CD8-positive, alpha-beta memory T cell (primary cell): Measurements from ENCODE around the gene DTNBP1. TPM values are rescaled to one million over a fixed set of nuclear protein-coding genes. Genes with fewer than 3 reads are reported as not detected.
"Not testable (repeated sequence)": the region's sequence is repeated elsewhere in the genome, so short reads cannot be mapped to it uniquely, and the experiment has no call there.

ENCODE experiments used
- CTCF ChIA-PET: fragments of 350-600 bp; sonication (Branson Sonifier 250); formaldehyde crosslinking; loops from one replicate; lab custom pipeline; 2021; ENCODE audit warnings: antibody characterized with exemption; lab: Charles Lee
- POLR2A ChIA-PET: fragments of 350-600 bp; sonication (Branson Sonifier 250); formaldehyde crosslinking; loops from one replicate; lab custom pipeline; 2021; ENCODE audit warnings: antibody characterized with exemption; lab: Charles Lee
- DNase-seq, 5 donors: peaks; one replicate each; pipeline versions ENCODE4 v3.0.0 to v3.0.0-alpha.2; 2020 to 2022; ENCODE audit warnings: mixed read lengths in 1 of 5
- H3K27ac ChIP-seq: one replicate; pipeline ENCODE4 v1.7.0; 2013; ENCODE audit warnings: low read depth, mild to moderate bottlenecking, low read length, moderate library complexity
- H3K27me3 ChIP-seq: 2 replicates; pipeline ENCODE4 v1.7.0; 2013; ENCODE audit warnings: low read length, mild to moderate bottlenecking; ENCODE audit not compliant: insufficient read depth, poor library complexity, severe bottlenecking
- H3K36me3 ChIP-seq: 2 replicates; pipeline ENCODE4 v1.7.0; 2013; ENCODE audit warnings: mild to moderate bottlenecking, low read length, moderate library complexity; ENCODE audit not compliant: insufficient read depth
- H3K4me1 ChIP-seq: 2 replicates; pipeline ENCODE4 v1.7.0; 2013; ENCODE audit warnings: mild to moderate bottlenecking, low read length, moderate library complexity; ENCODE audit not compliant: insufficient read depth
- H3K4me3 ChIP-seq: 2 replicates; pipeline ENCODE4 v1.7.0; 2013; ENCODE audit warnings: mild to moderate bottlenecking, low read length
- H3K9me3 ChIP-seq: 2 replicates; pipeline ENCODE4 v1.7.0; 2013; ENCODE audit warnings: mild to moderate bottlenecking, low read length
- H3K27ac Mint-ChIP-seq, 8 donors: one replicate each; pipeline ENCODE4 v1.8.0; 2020 to 2021; ENCODE audit warnings: mixed read lengths in 8 of 8, mild to moderate bottlenecking in 6 of 8, inconsistent platforms in 3 of 8, moderate library complexity in 3 of 8
- H3K27me3 Mint-ChIP-seq, 2 donors: one replicate each; pipeline ENCODE4 v1.8.0; 2020 to 2021; ENCODE audit warnings: mixed read lengths in 2 of 2, mild to moderate bottlenecking in 1 of 2, moderate library complexity in 1 of 2
- H3K36me3 Mint-ChIP-seq, 3 donors: one replicate each; pipeline ENCODE4 v1.8.0; 2020 to 2021; ENCODE audit warnings: mixed read lengths in 3 of 3, inconsistent platforms in 1 of 3, mild to moderate bottlenecking in 1 of 3
- H3K4me1 Mint-ChIP-seq, 3 donors: one replicate each; pipeline ENCODE4 v1.8.0; 2020 to 2021; ENCODE audit warnings: mixed read lengths in 3 of 3, inconsistent platforms in 1 of 3, mild to moderate bottlenecking in 1 of 3
- H3K4me3 Mint-ChIP-seq, 7 donors: one replicate each; pipeline ENCODE4 v1.8.0; 2020 to 2021; ENCODE audit warnings: mixed read lengths in 7 of 7, mild to moderate bottlenecking in 6 of 7, moderate library complexity in 4 of 7, inconsistent platforms in 2 of 7
- H3K9me3 Mint-ChIP-seq, 5 donors: one replicate each; pipeline ENCODE4 v1.8.0; 2020 to 2022; ENCODE audit warnings: mixed read lengths in 5 of 5, mild to moderate bottlenecking in 3 of 5, moderate library complexity in 2 of 5, inconsistent platforms in 1 of 5
- polyA plus RNA-seq: library from polyadenylated mRNA; unstranded; fragments of 300-500 nt; fragmentation: Illumina TruSeq; gene quantifications from one replicate; pipeline ENCODE4 v1.2.3, GENCODE V29; 2021
- total RNA-seq, 2 experiments: library from RNA; stranded (reverse); gene quantifications; one replicate each; pipeline ENCODE4 v1.2.3, GENCODE V29; 2021

The DTNBP1 gene
- total and polyA plus RNA-seq, 3 experiments from 2014 or later, result 14.6 to 37.3 (median 15.5) TPM

DNA sequence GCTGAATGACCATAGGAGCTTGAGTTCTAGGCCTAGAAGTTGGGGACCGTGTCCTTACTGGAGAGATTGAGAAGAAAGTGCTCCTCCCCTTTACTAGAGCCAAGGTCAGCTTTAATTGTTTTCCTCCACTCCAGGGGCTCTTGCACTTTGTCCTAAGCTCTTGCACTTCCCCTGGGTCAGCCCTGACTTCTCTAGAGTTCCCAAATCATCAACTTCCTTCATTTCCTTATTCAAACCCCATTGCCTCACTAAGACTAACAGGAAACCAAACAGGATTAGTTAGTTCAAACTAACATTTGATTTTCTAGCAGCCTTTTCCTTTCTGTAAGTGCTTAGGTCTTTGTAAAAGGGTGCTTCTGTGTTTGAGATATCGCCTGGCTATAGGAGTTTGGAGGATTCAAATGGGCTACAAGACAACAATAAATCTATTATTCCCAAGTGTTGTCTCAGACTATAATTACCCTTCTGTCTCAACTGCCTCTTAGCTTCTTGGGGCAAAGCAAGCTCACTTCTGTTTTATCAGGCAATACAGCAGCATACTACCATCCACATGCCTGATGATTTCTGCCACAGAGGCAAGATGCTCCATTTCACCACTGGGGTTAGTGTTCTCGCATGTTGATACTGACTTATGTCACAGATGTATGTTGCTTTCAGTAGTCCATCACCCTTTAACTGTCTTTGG lies 12.8 kb upstream of the DTNBP1 start:
- no peaks in the 10 kb centered on the region for H3K4me1 ChIP-seq
- H3K9me3 ChIP-seq, result no peaks in the 10 kb centered on the region
- no peaks in the 10 kb centered on the region for H3K4me1 Mint-ChIP-seq
- H3K36me3 Mint-ChIP-seq, result no peaks in the 10 kb centered on the region
- ChIA-PET POLR2A (no interaction called here), CTCF (no interaction called here)
- H3K4me3 Mint-ChIP-seq, result no peak overlapping the region
- H3K36me3 ChIP-seq, result no peaks in the 10 kb centered on the region
- peaks cover 6 to 44% of the 10 kb centered on the region in 2 donors for H3K27me3 Mint-ChIP-seq
- H3K27ac ChIP-seq, result no peak overlapping the region
- H3K9me3 Mint-ChIP-seq, result no peaks in the 10 kb centered on the region
- DNase-seq, result no peak
- no peaks in the 10 kb centered on the region for H3K27me3 ChIP-seq
- H3K4me3 ChIP-seq, result no peak overlapping the region
- H3K27ac Mint-ChIP-seq, result no peak overlapping the region

DNA sequence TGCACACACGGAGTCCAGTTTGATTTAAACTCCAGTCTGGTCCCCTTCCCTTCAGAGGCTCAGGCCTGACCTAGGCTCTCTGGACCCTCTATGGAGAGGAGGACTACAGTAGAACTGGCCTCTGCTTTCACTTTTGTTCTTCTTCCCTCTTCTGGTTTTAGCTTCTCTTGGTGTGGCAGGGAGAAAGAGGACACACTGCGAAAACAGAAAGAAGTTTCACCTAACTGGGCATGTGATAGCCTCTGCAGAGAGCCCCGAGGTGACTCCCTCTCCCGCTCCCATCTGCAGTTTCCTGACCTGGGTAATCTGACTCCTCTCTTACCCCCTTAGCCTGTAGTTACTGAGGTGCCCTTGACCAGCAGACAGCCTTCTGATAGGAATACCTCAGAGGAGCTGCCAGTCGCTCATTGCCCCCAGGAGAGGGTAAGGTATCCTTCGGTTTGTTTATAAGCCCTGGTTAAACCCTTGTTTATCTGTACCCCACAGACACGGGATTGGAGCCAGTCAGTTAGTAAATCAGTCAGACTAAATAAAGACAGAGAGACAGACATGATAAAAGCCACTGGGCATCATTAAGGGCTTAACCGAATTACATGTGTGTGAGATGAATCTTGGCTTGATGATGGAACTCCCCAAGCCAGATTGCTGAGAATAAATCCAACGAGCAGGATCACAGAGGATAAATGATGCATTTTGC lies 12.0 kb upstream of the DTNBP1 start:
- H3K27me3 ChIP-seq, result no peaks in the 10 kb centered on the region
- CTCF ChIA-PET, result no interaction called here
- no peaks in the 10 kb centered on the region for H3K4me1 ChIP-seq
- H3K27me3 Mint-ChIP-seq, result peaks cover 6 to 40% of the 10 kb centered on the region in 2 donors
- POLR2A ChIA-PET, result no interaction called here
- H3K4me3 Mint-ChIP-seq, result no peak overlapping the region
- no peak overlapping the region for H3K4me3 ChIP-seq
- DNase-seq, result no peak
- no peaks in the 10 kb centered on the region for H3K9me3 Mint-ChIP-seq
- no peaks in the 10 kb centered on the region for H3K36me3 Mint-ChIP-seq
- H3K9me3 ChIP-seq, result no peaks in the 10 kb centered on the region
- no peaks in the 10 kb centered on the region for H3K36me3 ChIP-seq
- H3K27ac Mint-ChIP-seq, result peak overlapping the region in 1 of 8 donors; percentile 37
- H3K4me1 Mint-ChIP-seq, result no peaks in the 10 kb centered on the region
- H3K27ac ChIP-seq, result no peak overlapping the region

DNA sequence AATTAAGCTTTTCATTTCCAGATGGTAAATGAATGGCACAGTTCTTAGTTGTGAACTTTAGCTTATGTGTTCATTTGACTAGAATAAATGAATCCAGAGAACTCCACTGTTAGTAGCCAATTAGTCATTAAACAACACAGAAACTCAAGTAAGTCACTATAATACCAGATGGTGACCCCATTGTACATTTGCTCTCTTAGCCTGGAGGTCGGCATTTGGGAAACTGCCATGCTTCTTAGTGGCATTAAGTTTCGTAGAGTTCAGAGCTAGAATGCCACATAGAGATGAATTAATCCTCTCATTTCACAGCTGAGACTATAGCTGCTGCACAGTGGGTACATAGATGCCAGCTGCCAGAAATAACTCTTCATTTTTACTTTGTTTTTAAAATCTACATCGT lies 10.8 kb upstream of the DTNBP1 start:
- Mint-ChIP-seq H3K9me3 (no peaks in the 10 kb centered on the region), H3K4me3 (no peak overlapping the region), H3K36me3 (no peaks in the 10 kb centered on the region), H3K27ac (no peak overlapping the region), H3K27me3 (peaks cover 8 to 40% of the 10 kb centered on the region in 2 donors), H3K4me1 (no peaks in the 10 kb centered on the region)
- CTCF ChIA-PET, result interaction anchor here (0.7 kb wide), 1 partner anchor 9 kb away, joined by 4 read pairs; no protein-coding TSS in a partner anchor
- H3K4me3 ChIP-seq, result no peak overlapping the region
- H3K9me3 ChIP-seq, result no peaks in the 10 kb centered on the region
- DNase-seq, result no peak
- no peaks in the 10 kb centered on the region for H3K27me3 ChIP-seq
- no peaks in the 10 kb centered on the region for H3K36me3 ChIP-seq
- POLR2A ChIA-PET, result no interaction called here
- H3K27ac ChIP-seq, result no peak overlapping the region
- H3K4me1 ChIP-seq, result no peaks in the 10 kb centered on the region

DNA sequence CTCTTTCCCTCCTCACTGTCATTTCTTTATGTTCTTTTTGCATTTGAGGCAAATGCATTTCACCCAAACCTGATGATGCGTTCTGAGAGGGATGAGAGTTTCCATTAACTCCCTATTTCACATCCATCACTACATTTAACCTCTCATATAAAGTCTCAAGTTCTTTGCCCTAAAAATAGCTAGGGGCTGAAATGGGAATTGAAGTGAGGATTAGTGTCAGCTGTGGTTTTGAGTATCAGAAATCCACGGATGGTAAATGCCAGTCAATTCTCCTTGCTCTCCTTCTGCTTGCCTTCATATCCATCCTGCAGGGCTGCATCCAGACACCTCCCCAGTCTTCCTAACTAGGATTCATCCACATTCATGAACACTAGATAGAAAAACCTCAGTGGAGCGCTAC lies 10.0 kb upstream of the DTNBP1 start:
- Histone ChIP-seq H3K27me3 (no peaks in the 10 kb centered on the region), H3K4me1 (no peaks in the 10 kb centered on the region), H3K36me3 (no peaks in the 10 kb centered on the region), H3K27ac (no peak overlapping the region), H3K4me3 (no peak overlapping the region), H3K9me3 (no peaks in the 10 kb centered on the region)
- no peaks in the 10 kb centered on the region for H3K4me1 Mint-ChIP-seq
- H3K27me3 Mint-ChIP-seq, result peaks cover 7 to 38% of the 10 kb centered on the region in 2 donors
- DNase-seq, result no peak
- no peak overlapping the region for H3K4me3 Mint-ChIP-seq
- CTCF ChIA-PET, result interaction anchor here (0.7 kb wide), 1 partner anchor 10 kb away, joined by 4 read pairs; no protein-coding TSS in a partner anchor
- H3K27ac Mint-ChIP-seq, result no peak overlapping the region
- H3K9me3 Mint-ChIP-seq, result no peaks in the 10 kb centered on the region
- POLR2A ChIA-PET, result no interaction called here
- no peaks in the 10 kb centered on the region for H3K36me3 Mint-ChIP-seq

DNA sequence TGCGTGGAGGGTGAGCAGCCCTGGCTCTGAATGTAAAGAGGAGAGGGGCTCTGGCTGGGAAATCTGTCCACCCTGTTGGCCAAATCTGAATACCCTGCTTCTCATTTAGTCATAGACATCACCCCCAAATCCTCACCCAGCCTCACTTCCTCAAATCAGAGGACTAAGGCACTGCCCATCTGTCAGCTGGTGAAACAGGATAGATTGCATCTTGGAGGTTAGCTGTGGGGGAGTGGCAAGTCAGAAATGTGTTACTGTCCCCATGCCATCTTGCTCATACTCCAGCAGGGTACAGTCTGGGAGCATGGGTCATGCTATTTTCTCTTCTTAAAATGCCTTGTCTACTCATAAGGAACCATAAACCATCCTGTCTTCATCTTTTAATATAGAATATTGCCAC lies 9.5 kb upstream of the DTNBP1 start:
- Mint-ChIP-seq H3K27me3 (peaks cover 8 to 33% of the 10 kb centered on the region in 2 donors), H3K27ac (no peak overlapping the region), H3K4me1 (no peaks in the 10 kb centered on the region), H3K4me3 (no peak overlapping the region), H3K36me3 (no peaks in the 10 kb centered on the region), H3K9me3 (no peaks in the 10 kb centered on the region)
- DNase-seq, result no peak
- Histone ChIP-seq H3K27me3 (no peaks in the 10 kb centered on the region), H3K4me1 (no peaks in the 10 kb centered on the region), H3K36me3 (no peaks in the 10 kb centered on the region), H3K4me3 (no peak overlapping the region), H3K9me3 (no peaks in the 10 kb centered on the region), H3K27ac (no peak overlapping the region)
- POLR2A ChIA-PET, result no interaction called here
- CTCF ChIA-PET, result no interaction called here

DNA sequence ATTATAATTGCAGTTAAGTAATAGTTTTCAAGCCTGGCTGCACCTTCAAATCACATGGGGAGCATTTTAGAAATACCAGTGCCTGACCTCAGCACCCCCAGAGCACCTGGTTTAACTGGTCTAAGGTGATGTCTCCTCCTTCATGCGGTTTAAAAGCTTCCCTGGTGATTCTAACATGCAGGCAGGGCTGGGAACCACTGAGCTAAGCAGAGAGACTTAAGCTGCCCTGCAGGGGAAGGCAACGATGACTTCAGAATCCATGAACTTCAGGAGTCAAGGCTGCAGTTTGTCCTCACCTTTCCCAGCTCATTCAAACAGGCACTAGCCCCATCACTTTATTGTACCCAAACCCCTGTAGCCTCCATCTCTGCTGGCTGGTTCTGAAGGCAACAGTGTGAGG lies 6.1 kb upstream of the DTNBP1 start:
- Mint-ChIP-seq H3K4me1 (peaks cover 0 to 2% (median under 1%) of the 10 kb centered on the region in 3 donors), H3K4me3 (no peak overlapping the region), H3K9me3 (no peaks in the 10 kb centered on the region), H3K36me3 (no peaks in the 10 kb centered on the region), H3K27me3 (peaks cover 11 to 24% of the 10 kb centered on the region in 2 donors), H3K27ac (no peak overlapping the region)
- Histone ChIP-seq H3K4me3 (no peak overlapping the region), H3K36me3 (no peaks in the 10 kb centered on the region), H3K4me1 (no peaks in the 10 kb centered on the region), H3K27ac (no peak overlapping the region), H3K9me3 (no peaks in the 10 kb centered on the region), H3K27me3 (no peaks in the 10 kb centered on the region)
- DNase-seq, result no peak
- ChIA-PET CTCF (no interaction called here), POLR2A (no interaction called here)

DNA sequence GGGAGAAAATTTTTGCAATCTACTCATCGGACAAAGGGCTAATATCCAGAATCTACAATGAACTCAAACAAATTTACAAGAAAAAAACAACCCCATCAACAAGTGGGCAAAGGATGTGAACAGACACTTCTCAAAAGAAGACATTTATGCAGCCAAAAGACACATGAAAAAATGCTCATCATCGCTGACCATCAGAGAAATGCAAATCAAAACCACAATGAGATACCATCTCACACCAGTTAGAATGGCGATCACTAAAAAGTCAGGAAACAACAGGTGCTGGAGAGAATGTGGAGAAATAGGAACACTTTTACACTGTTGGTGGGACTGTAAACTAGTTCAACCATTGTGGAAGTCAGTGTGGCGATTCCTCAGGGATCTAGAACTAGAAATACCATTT lies 4.1 kb upstream of the DTNBP1 start:
- H3K4me1 ChIP-seq, POLR2A ChIA-PET, H3K27ac ChIP-seq, H3K27me3 ChIP-seq, H3K4me3 ChIP-seq, CTCF ChIA-PET, H3K4me3 Mint-ChIP-seq, H3K27ac Mint-ChIP-seq, H3K36me3 ChIP-seq, DNase-seq, H3K9me3 Mint-ChIP-seq, H3K36me3 Mint-ChIP-seq, H3K9me3 ChIP-seq: not testable (repeated sequence)
- Mint-ChIP-seq H3K27me3 (peaks cover 9 to 10% of the 10 kb centered on the region in 2 donors), H3K4me1 (peaks cover 10 to 16% (median 12%) of the 10 kb centered on the region in 3 donors)

DNA sequence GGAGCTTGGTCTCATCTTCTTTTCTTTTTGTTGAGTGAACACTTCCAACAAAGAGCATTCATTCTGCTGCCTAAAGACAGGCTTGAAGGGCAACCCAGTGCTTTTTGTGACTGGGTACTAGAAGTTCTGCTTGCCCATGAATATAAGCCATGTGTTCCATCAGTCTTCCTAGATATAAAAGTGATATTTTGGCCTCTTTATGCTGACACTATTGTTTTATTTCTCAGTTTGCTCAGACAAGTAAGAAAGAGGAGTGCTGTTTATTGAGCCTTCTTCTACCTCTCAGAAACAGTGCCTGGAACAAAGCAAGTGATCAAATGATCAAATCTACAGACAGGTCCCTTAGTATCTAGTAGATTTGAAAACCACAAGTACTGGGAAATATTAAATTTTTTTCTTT lies 2.4 kb upstream of the DTNBP1 start:
- peaks cover 20% of the 10 kb centered on the region for H3K4me1 ChIP-seq
- H3K9me3 ChIP-seq, result no peaks in the 10 kb centered on the region
- no peaks in the 10 kb centered on the region for H3K9me3 Mint-ChIP-seq
- peak overlapping the region in 1 of 7 donors; percentile 77 for H3K4me3 Mint-ChIP-seq
- no peak for DNase-seq
- peaks cover 0 to 8% (median 0%) of the 10 kb centered on the region in 3 donors for H3K36me3 Mint-ChIP-seq
- POLR2A ChIA-PET, result no interaction called here
- no peaks in the 10 kb centered on the region for H3K27me3 ChIP-seq
- H3K27ac ChIP-seq, result no peak overlapping the region
- H3K4me3 ChIP-seq, result no peak overlapping the region
- peaks cover 19 to 29% (median 21%) of the 10 kb centered on the region in 3 donors for H3K4me1 Mint-ChIP-seq
- no peaks in the 10 kb centered on the region for H3K36me3 ChIP-seq
- peak overlapping the region in 1 of 8 donors; percentile 54 for H3K27ac Mint-ChIP-seq
- H3K27me3 Mint-ChIP-seq, result peaks cover 4 to 8% of the 10 kb centered on the region in 2 donors
- CTCF ChIA-PET, result interaction anchor here (1.0 to 1.8 kb wide), 2 partner anchors 13 to 21 kb away, joined by 3 to 5 read pairs; no protein-coding TSS in a partner anchor
